IPS-NIHi7 (cell line): ENCODE results near the gene LPCAT1.
A peak's percentile ranks its signal among the peaks of the same experiment; 100 is the strongest.

ENCODE experiments used
- DNase-seq: peaks from one replicate; pipeline ENCODE4 v3.0.0; 2012; ENCODE audit warnings: mixed read lengths; ENCODE audit errors: extremely low spot score

The LPCAT1 gene

DNA sequence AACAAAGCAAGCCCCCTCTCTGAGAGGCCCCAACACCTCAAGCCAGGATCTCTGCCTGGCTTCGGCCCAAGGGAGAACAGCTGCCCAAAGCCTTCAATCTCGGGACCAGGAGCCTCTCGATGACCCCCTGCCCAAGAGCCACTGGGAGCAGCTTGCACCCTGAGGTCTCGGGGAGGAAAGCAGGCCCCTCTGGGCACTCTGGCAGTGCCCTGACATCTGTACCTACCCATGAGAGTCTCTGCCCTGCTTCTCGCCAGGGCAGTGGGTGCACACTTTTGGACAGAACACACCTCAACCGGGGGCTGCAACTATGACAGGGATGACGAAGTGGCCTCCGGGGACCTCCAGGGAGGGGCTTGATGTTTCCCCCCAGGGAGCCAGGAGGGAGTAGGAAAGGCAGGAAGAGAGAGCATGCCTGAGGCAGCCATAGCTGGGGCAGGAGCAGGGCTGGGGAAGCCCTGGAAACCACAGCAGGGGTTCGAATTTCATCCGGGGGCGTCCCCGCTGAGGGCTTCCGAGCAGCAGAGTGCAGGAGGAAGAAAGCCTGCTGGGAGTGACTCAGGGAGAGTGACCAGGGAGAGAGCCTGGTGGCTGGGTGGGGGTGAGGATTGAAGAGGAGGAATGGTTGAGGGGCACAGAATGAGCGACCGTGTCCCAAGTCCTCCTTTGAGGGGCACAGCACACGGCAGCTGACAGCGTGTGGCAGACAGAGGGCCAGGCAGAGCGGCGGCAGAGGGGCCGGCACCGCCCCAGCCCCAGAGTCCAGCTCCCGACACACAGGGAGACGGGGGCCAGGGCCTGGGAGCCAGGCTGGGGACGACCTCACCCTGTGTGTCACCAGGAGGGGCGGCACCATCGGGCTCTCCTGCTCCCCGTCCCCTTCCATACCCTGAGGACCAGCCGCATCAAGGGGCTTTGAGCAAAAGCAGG, 1.8 kb downstream of the LPCAT1 start:
- DNase-seq, result peak; percentile 62

DNA sequence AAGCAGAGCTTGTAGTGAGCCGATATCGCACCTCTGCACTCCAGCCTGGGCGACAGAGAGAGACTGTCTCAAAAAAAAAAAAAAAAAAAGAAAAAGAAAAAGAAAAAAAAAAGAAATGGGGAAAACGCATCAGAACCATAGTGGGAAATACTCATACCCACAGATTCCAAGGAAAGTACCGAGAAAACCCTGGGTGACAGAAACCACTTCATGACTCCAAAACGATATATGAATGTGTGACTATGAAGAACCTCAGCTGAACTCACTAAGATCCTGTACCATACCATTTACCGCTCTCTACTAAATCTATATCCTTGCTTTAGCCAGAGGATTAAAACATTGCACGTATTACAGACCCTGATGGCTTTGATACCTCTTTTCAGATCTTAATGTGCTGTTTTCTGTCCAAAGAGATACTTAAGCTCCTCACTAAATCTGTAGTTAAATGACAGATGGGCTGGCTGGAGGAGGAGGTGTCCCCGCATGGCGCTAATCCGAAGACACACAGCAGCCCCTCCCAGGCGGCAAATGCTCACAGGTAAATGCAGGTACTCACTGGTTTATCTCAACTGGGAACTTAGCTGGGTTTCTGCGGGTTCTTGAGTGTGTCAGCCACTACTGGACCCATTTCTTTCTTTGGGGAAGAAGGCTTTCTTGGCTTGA, 2.8 kb downstream of the LPCAT1 start:
- no peak for DNase-seq

DNA sequence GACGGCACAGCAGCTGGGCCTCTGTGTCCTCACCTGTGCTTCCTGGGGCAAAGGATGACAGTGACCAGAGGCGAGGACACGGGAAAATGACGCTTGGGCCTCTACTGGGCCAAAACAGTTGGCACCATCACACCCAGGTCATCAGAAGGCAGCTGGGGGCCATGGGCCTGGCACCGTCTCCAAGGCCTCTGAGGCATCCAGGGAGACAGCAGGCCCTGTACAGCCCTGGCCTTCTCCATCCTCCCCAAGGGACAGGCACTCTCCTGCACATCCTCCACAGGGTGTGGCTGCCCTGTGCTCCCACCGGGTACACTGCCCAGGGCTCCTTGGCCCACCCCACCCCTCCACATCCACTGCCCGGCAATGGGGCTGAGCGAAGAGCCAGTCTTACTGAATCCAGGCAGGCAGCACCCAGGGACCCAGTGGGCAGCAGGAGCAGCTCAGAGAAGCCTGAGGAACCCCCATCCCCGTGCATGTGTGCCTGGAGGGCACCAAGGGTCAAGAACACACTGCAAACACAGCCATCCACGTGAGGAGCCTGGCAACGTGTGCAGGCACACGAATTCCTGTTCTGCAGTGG, 4.0 kb downstream of the LPCAT1 start:
- no peak for DNase-seq

DNA sequence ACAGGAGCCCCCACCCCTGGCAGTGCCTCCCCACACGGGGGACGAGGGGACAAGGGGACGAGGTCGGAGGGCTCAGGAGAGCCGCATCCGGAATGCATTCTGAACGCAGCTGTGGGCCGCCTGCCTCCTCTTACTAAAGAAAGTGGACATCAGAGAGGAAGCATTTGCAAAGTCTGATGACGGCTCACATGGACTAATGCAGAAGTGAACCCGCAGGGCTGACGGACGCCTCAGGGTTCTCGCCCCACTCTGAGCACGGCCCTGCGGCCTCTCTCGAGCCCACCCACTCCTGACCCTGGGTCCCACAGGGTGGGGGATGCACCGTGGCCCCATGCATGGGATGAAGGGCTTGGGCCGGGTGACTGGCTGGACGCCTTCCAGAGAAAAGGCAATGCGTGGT, 5.9 kb downstream of the LPCAT1 start:
- no peak for DNase-seq

DNA sequence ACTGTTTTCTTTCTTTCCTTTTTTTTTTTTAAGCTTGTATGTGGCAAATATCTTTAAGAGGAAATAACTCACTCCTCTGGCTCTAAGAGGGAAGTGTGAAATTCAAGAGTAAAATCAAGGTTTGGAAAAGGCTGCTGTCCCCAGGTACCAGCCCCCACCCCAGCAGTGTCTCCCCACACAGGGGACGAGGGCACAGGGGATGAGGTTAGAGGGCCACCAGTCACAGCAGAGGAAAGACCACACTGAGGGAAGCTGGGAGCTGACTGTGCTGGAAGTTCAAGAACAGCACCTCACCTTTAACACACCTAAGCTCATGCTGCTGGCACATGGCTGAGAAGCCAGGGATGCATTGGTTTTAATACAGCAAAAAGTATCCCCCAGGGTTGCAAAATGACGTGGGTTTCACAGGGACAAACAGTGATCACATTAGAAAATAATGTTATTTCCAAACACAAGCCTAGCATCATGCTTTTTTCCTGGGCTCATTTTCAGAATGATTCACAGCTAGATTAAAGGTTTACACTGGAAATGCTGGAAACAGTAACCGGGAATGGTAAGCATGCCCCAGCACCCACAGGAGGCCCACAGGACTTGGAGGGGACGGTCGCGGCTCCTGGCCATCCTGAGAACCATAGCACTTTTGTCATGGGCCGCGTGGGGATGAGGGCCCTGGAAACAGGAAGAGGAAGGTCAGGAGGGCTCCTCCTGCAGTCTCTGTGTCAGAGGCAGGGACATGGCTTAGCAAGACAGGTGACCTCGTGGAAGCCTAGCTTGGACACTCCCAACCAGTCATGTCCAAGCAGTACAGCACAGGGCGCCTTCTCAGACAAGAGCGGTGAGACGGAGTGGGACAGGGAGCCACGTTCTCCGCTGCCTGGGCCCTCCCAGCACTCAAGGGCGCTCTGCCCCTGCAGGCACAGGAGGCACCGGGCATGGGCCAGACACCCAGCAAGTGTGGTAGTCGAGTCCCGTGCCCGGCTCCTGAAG, 6.9 kb downstream of the LPCAT1 start:
- no peak for DNase-seq

DNA sequence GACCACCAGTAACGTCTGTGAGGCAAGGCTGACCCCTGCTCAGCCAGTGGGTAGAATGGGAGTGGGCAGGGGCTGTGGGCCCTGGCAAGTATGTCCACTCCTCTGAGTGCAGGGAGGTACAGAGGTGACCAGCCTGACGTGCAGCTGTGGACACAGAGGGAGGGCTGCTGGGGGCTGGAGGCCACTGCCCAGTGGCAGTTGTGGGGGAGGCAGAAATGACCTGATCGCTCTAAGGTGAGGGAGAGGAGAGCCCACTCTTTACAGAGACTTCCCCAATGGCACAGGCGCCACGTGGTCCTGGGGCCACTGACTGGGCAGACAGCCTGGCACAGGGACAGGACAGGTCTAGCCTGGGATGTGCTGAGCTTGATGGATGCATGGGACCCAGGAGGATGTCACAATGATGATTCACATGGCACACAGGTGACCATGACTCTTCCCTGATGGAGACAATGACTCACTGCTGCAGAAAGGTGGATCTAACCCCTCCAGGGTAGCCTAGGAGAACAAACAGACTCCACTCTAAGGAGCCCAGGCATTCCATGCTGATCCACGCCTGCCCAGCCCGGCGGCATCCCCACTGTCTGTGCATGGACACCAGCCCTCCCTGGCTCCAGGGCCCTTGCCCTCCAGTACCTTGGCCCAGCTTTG, 7.7 kb downstream of the LPCAT1 start:
- DNase-seq, result peak; percentile 52

DNA sequence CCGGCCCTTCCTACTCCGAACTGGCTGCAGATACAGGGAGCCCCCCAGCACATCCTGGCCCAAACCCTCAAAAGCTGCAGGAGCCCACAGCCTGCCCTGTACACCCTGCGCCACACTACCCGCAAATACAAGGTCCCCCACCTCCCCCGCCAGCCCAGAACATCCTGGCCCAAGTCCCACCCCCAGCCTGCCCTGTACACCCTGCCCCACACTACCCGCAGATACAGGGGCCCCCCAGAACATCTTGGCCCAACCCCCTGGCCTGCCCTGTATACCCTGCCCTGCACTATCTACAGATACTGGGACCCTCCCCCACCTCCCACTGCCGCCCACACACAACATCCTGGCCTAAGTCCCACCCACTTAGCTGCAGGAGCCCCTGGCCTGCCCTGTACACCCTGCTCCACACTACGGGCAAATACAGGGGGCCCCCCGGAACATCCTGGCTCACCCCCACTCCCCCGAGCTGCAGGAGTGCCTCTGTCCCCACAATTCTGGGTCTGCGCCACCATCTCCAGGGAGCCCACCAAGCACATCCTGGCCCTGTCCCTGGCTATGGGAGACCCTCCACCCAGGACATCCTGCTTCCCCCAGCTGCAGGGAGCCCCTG, 8.3 kb downstream of the LPCAT1 start:
- peak; percentile 53 for DNase-seq

DNA sequence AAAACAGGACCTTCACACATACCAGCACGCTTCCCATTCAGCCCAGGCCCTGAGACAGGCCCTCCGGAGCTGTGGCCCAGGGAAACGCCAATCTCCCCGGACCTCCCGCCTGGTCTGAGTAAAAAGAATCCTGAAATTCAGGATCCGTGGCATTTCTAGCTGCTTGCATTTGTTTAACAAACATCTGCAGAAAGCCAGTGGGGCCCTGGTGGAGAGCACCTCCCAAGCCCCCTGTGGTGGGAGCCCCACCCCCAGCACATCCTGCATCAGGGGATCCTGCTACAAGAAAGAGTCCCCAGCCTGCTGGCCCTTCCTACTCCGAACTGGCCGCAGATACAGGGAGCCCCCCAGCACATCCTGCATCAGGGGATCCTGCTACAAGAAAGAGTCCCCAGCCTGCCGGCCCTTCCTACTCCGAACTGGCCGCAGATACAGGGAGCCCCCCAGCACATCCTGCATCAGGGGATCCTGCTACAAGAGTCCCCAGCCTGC, 8.9 kb downstream of the LPCAT1 start:
- peak; percentile 83 for DNase-seq

DNA sequence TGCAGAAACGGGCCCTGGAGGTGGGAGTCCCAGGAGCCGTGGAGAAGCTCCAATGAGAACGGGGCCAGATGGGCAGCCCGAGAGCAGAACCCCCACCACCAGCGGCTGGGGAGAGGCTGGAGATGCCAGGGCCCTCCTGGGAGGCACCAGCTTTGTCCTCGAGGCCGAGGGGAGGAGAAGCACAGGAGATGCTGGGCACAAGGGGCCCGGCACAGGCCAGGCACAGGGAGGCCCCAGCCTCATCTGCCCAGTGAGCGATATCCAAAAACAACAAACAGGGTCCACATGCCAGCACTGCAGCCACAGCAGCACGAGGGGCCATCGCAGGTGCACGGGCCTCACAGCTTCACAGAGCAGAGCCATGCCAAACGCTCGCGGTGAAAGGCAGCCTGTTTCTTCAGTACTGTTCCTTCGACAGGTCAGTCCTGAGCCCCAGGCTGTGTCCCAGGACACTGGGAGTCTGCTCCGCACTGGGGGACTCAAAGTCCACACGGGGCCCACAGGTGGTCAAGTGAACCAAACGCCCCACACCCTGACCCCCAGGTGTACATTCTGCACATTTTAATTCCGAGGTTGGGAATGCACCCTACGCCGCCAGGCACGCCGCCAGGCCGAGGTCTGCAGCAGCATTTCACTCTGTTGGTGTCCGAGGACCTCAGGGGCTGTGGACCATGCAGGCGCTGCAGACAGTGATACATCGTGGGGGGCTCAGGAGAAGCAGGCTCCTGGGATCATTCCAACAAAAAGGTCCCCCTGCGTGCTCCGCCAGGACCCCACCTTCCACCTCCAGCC, 9.5 kb downstream of the LPCAT1 start:
- DNase-seq, result no peak

DNA sequence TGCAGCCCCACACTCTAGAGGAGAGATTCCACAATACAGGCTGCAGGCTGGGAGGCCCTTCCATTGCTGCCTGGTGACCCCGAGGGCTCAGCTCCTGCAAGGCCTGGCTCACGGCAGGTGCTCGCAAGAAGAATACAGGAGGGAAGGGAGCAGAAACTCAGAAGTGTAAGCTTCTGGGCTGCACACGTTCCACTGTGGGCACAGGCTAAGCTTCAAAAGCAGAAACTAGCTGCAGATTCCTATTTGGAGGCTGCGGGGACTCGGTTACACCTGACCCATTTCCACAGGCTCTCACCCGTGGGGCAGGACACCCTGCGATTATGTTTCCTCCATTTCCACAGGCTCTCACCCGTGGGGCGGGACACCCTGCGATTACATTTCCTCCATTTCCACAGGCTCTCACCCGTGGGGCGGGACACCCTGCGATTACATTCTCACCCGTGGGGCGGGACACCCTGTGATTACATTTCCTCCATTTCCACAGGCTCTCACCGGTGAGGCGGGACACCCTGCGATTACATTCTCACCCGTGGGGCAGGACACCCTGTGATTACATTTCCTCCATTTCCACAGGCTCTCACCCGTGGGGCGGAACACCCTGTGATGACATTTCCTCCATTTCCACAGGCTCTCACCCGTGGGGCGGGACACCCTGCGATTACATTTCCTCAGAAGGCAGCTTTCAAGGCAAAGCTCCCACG, 10.3 kb downstream of the LPCAT1 start:
- DNase-seq, result no peak

DNA sequence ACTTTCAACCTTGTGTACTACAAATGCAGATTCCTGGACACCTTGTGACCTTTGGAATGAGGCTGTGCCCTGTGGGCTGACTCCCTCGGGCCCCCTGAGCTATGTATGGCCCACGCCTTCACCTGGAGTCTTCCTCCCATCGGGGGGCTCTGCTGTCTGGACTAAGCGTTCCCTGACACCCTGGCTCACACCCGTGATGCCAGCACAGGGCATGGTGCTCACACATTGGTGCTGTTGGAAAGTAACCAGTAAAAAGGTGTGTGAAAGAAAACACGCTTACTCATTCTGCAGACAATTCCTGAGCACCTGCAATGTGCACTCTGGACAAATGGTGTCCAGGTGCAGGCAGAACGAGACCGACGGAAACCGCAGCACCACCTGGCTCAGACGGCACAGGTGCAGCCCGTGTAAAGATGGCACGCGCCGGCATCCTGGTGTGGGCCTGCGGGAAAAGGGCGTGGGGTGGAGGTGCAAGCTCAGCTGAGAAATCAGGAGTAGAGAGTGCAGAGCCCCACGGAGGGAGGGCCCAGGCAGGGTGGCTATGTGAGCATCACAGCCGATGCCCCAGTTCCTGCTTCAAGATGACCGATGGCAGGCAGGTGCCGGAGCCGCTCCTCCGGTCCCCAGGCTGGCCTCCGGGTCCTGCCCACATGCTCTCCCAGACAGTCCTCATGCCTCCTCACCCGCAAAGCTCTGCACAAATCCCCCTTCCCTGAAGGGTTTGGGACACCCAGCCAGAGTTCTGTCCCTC, 11.0 kb downstream of the LPCAT1 start:
- DNase-seq, result no peak

DNA sequence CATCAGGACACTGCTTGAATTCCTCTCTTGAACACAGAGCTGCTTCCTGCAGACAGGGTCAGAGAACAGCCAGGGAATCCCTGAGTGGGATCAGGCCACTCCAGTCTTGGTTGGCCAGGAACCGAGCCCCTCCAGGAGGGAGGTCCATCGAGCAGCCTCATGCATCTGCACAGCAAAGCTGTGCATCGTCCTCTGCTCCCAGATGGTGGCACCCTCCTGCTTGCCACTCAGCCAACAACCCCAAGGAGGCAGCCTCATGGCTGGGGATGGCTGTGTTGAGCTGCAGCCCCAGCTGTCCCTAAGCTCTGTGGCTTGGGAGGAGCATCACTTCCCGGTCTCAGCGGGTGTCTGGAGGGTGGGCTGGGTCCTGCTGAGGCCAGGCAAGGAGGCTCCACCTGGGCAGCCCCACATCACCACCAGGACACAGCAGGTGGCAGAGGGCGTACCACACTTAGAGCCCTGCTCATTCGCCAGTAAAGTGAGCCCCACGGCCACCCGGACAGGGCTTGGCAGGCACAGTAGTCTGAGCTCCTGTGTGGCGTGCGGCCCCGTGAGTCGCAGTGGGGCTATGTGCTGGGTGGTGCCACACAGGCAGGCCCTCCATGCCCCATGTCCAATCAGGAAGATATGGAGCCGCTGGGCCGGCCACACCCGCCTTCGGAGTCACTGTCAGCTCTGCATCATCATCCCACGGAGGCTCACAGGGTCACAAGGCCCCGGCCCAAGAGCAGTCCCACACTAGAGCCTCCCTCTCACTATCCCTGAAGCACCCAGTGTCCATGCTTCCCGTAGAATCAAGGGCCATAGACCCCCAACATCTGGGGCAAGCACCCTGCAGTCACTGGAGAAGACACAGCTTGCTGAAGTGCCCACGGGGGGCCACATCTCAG, 11.9 kb downstream of the LPCAT1 start:
- peak; percentile 51 for DNase-seq

DNA sequence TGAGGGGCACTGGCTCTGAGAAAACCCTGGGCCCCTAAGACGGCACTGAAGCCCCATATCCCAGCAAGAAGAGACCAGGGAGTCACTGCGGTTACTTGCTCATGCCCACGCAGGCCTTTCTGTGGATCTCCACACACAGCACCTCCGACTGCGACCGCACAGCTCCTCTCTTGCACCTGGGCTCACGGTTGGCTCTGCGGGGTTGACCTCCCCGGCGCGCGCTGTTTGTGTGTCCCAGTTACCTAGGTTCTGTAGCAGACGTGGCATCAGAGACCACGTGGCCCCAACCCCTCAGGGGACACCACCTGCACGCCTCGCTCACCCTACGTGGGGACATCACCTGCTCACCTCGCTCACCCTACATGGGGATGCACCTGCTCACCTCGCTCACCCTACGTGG, 12.7 kb downstream of the LPCAT1 start:
- no peak for DNase-seq

DNA sequence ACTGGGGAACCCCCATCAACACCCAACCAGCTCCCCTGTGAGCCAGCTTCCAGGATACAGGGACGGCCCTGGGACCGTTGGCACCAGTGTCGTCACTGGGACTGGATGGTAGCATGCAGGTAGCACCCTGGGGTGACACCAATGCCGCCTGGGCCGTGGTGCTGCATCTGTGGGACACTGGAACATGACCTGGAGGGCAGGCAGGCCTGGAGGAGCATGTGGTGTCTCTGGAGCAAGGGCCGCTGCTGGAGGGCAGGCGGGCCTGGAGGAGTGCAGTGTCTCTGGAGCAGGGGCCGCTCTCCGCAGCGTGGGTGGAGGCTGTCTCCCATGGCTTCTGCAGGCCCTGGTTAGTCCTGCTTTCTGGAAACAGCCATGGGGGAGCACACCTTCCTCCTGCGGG, 13.1 kb downstream of the LPCAT1 start:
- no peak for DNase-seq

DNA sequence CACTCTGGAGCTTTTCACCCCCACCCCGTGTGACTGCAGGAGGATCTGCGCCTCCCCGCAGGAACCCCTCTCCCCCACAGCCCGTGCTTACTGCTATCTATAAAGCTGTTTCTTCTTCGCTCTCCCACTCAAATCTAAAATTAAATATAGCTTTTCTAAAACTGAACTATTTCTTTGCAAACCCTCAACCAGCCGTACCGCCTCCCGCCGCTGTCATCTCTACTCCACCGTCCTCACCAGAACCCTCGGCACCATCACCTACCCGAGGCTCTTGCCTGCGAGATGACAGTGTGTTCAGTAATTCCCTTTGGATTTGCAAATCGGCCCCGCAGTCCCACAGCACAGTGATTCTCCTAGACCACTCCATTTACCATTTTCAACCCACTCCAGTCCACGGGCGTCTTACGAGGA, 13.6 kb downstream of the LPCAT1 start:
- DNase-seq, result no peak

DNA sequence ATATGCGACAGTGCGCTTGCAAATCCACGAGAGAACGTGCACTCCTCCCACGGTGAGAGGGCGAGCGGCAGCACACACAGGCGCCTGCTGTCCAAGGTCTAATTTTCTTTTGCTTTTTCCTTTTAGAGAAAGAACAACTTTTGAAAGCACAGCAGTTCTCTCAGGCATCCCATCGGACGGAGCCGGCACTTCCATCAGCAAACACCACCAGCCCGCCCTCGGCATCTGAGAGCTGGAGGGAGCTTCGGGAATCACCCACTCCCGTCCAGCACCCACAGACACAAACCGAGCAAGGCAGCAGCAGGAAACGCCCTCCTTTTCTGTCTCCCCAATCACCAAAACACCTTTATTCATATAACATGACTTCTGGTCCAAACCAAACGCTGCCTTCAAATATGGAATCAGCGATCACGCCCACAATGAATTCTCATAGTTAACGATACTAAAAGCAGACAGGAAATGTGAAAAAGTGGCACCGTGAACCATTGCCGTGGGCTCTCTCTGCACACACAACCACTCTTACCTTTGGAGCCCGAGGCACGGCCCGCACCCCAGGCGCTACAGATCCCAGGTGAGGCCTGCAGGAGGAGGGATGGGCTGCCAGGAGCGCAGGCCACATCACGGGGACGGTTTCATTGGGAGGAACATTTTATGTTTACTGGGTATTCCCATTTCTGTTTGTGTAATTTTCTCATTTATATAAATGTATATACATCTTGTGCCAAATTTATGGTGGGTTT, 14.2 kb downstream of the LPCAT1 start:
- DNase-seq, result no peak
